CD4-positive, alpha-beta T cell treated with Interleukin-17A for 1 hour (primary cell): ENCODE results near the gene DCHS1.
A peak's percentile ranks its signal among the peaks of the same experiment; 100 is the strongest.
"Not testable (repeated sequence)": the region's sequence is repeated elsewhere in the genome, so short reads cannot be mapped to it uniquely, and the experiment has no call there.

Source experiments
- DNase-seq: peaks from one replicate; pipeline ENCODE4 v3.0.0-alpha.2; 2020

Gene DCHS1

GRCh38 chr11:6655790-6656583 lies at the start of gene DCHS1:
TSS of gene DCHS1 (minus strand) at chr11:6655809. CDS start at chr11:6641613, 14,196 bp downstream.
- peak; percentile 23 for DNase-seq

GRCh38 chr11:6703247-6704063 lies 47.8 kb upstream of the DCHS1 start:
- DNase-seq: peak; percentile 60

- DNase-seq: not testable (repeated sequence)
Measured at GRCh38 chr11:6701955-6702354, 46.3 kb upstream of the DCHS1 start.

GRCh38 chr11:6695377-6695776 lies 39.8 kb upstream of the DCHS1 start:
- DNase-seq: peak; percentile 8

GRCh38 chr11:6694229-6694535 lies 38.6 kb upstream of the DCHS1 start:
- DNase-seq: no peak

GRCh38 chr11:6693342-6694228 lies 38.0 kb upstream of the DCHS1 start:
- DNase-seq: peak; percentile 77

GRCh38 chr11:6692128-6692527 lies 36.5 kb upstream of the DCHS1 start:
- no peak for DNase-seq

- DNase-seq: not testable (repeated sequence)
Measured at GRCh38 chr11:6690431-6691132, 35.0 kb upstream of the DCHS1 start.

- no peak for DNase-seq
Measured at GRCh38 chr11:6687876-6688275, 32.3 kb upstream of the DCHS1 start.

- DNase-seq: no peak
Measured at GRCh38 chr11:6686006-6686405, 30.4 kb upstream of the DCHS1 start.

- DNase-seq: not testable (repeated sequence)
Measured at GRCh38 chr11:6684068-6684467, 28.5 kb upstream of the DCHS1 start.

GRCh38 chr11:6682936-6683861 lies 27.6 kb upstream of the DCHS1 start, which contains the start of gene MRPL17:
TSS of gene MRPL17 (minus strand) at chr11:6683340. CDS start at chr11:6683296, 44 bp downstream.
- peak; percentile 100 for DNase-seq

- DNase-seq: peak; percentile 8
Measured at GRCh38 chr11:6682591-6682935, 27.0 kb upstream of the DCHS1 start.

- no peak for DNase-seq
Measured at GRCh38 chr11:6681949-6682348, 26.3 kb upstream of the DCHS1 start.

GRCh38 chr11:6681505-6681904 lies 25.9 kb upstream of the DCHS1 start:
- no peak for DNase-seq

- DNase-seq: no peak
Measured at GRCh38 chr11:6677018-6677417, 21.4 kb upstream of the DCHS1 start.

GRCh38 chr11:6674862-6675261 lies 19.3 kb upstream of the DCHS1 start:
- DNase-seq: no peak

GRCh38 chr11:6674219-6674597 lies 18.6 kb upstream of the DCHS1 start:
- peak; percentile 29 for DNase-seq

- no peak for DNase-seq
Measured at GRCh38 chr11:6673523-6674218, 18.1 kb upstream of the DCHS1 start.

GRCh38 chr11:6671991-6672390 lies 16.4 kb upstream of the DCHS1 start:
- no peak for DNase-seq
